GM23338 (cell line): Measurements from ENCODE around the gene HSPA12A. TPM values are rescaled to one million over a fixed set of nuclear protein-coding genes. Genes with fewer than 3 reads are reported as not detected.
A peak's percentile ranks its signal among the peaks of the same experiment; 100 is the strongest.

Source experiments
- ATAC-seq: fragments of 200-7000 bp; cut with Tn5 transposase; 3 replicates; pipeline ENCODE4 v1.9.1; 2020
- DNase-seq: peaks from one replicate; pipeline ENCODE4 v3.0.0-alpha.2; 2015; ENCODE audit warnings: low spot score
- H2AFZ ChIP-seq: fragments of 200-600 bp; sonication (generic); 2 replicates; pipeline ENCODE4 v1.8.0; 2016; ENCODE audit warnings: antibody characterized with exemption, mild to moderate bottlenecking, moderate library complexity
- H3F3A ChIP-seq: fragments of 200-600 bp; sonication (generic); replicated peaks from 2 replicates; pipeline ENCODE4 v1.8.0; 2017; ENCODE audit warnings: antibody characterized with exemption, mixed run types, low read depth
- H3K27ac ChIP-seq: fragments of 200-600 bp; sonication (generic); 2 replicates; pipeline ENCODE4 v1.6.1; 2016; ENCODE audit warnings: low read depth
- H3K27me3 ChIP-seq: fragments of 200-600 bp; sonication (generic); 2 replicates; pipeline ENCODE4 v1.8.0; 2016; ENCODE audit warnings: mild to moderate bottlenecking, mixed run types, moderate library complexity; ENCODE audit not compliant: insufficient read depth
- H3K36me3 ChIP-seq: fragments of 200-600 bp; sonication (generic); 2 replicates; pipeline ENCODE4 v1.8.0; 2016; ENCODE audit warnings: mild to moderate bottlenecking; ENCODE audit not compliant: insufficient read depth
- H3K4me1 ChIP-seq: fragments of 200-600 bp; sonication (generic); 2 replicates; pipeline ENCODE4 v1.8.0; 2016; ENCODE audit warnings: mild to moderate bottlenecking, moderate library complexity; ENCODE audit not compliant: insufficient read depth
- H3K4me2 ChIP-seq: fragments of 200-600 bp; sonication (generic); 2 replicates; pipeline ENCODE4 v1.7.1; 2017; ENCODE audit warnings: mixed run types
- H3K4me3 ChIP-seq: fragments of 200-600 bp; sonication (generic); 2 replicates; pipeline ENCODE4 v1.6.1; 2016; ENCODE audit warnings: mixed run types
- H3K79me2 ChIP-seq: fragments of 200-600 bp; sonication (generic); replicated peaks from 2 replicates; pipeline ENCODE4 v1.8.0; 2017; ENCODE audit warnings: mild to moderate bottlenecking; ENCODE audit not compliant: insufficient read depth
- H3K9me2 ChIP-seq: fragments of 200-600 bp; sonication (generic); 2 replicates; pipeline ENCODE4 v1.8.0; 2017; ENCODE audit not compliant: insufficient read depth
- H4K20me1 ChIP-seq: fragments of 200-600 bp; sonication (generic); replicated peaks from 2 replicates; pipeline ENCODE4 v1.8.0; 2017; ENCODE audit warnings: mild to moderate bottlenecking; ENCODE audit not compliant: insufficient read depth
- H3K27ac Mint-ChIP-seq: 2 replicates; pipeline ENCODE4 v1.8.0; 2020; ENCODE audit warnings: inconsistent platforms, mild to moderate bottlenecking, moderate library complexity, mixed read lengths
- H3K27me3 Mint-ChIP-seq: 3 replicates; pipeline ENCODE4 v1.8.0; 2022; ENCODE audit warnings: low read depth, mild to moderate bottlenecking, moderate library complexity, mixed read lengths, inconsistent platforms; ENCODE audit not compliant: insufficient read depth, poor library complexity
- H3K36me3 Mint-ChIP-seq: 3 replicates; pipeline ENCODE4 v1.8.0; 2021; ENCODE audit warnings: low read depth, mild to moderate bottlenecking, inconsistent platforms, moderate library complexity, mixed read lengths
- H3K4me1 Mint-ChIP-seq: 3 replicates; pipeline ENCODE4 v1.8.0; 2020; ENCODE audit warnings: mild to moderate bottlenecking, inconsistent platforms, mixed read lengths
- H3K4me3 Mint-ChIP-seq: 3 replicates; pipeline ENCODE4 v1.8.0; 2021; ENCODE audit warnings: moderate library complexity, mild to moderate bottlenecking, inconsistent platforms, mixed read lengths
- H3K9me3 Mint-ChIP-seq: 3 replicates; pipeline ENCODE4 v1.8.0; 2020; ENCODE audit warnings: moderate library complexity, mild to moderate bottlenecking, inconsistent platforms, mixed read lengths
- CREB1 ChIP-seq: fragments of 250-450 bp; sonication (Bioruptor Pico); IDR thresholded peaks from 2 replicates; pipeline ENCODE4 v1.5.0; 2020; ENCODE audit warnings: low read depth, mild to moderate bottlenecking, moderate library complexity
- STAT1 ChIP-seq: IDR thresholded peaks from one replicate; pipeline ENCODE4 v1.6.1; 2016; ENCODE audit warnings: antibody characterized with exemption; ENCODE audit not compliant: unreplicated experiment
- ZNF331 ChIP-seq: fragments of 250-450 bp; sonication (Bioruptor Pico); IDR thresholded peaks from 2 replicates; pipeline ENCODE4 v1.5.0; 2020; ENCODE audit warnings: low read depth, mild to moderate bottlenecking, moderate library complexity
- polyA plus RNA-seq: library from polyadenylated mRNA; unstranded; fragments of >200 nt; fragmentation: Nextera tagmentation; extraction: Ambion mirVana; gene quantifications from 2 replicates; pipeline ENCODE4 v1.2.1, GENCODE V29; 2016
- total RNA-seq: library from RNA; depleted of rRNA; stranded (reverse); fragments of >200 nt; shearing (Covaris generic); gene quantifications from 2 replicates; pipeline ENCODE4 v1.2.3, GENCODE V29; 2014
- TF ChIP-seq, protein P1 (sequence below), 2 experiments: fragments of 200-600 bp in 1 of 2; sonication (generic) in 1 of 2; conservative IDR thresholded peaks; 2 replicates each; pipeline versions ENCODE4 v1.5.1 to v1.6.1; 2016 to 2017; ENCODE audit warnings: antibody characterized with exemption in 2 of 2, low read depth in 2 of 2, mild to moderate bottlenecking in 2 of 2, moderate library complexity in 1 of 2
- TF ChIP-seq, protein P2 (sequence below): fragments of 250-450 bp; sonication (Bioruptor Pico); IDR thresholded peaks from 2 replicates; pipeline ENCODE4 v1.5.0; 2020; ENCODE audit warnings: mild to moderate bottlenecking, moderate library complexity

Gene HSPA12A
- total and polyA plus RNA-seq, 2 experiments from 2014 or later = 4.4 to 6.3 TPM

- Histone ChIP-seq H4K20me1 (no peaks in the 10 kb centered on the region), H3K4me3 (peak overlapping the region; percentile 75), H3K79me2 (no peaks in the 10 kb centered on the region), H3K27me3 (0 out of 2 replicates have a peak, but pooled peaks cover 3% of the 10 kb centered on the region), H3K27ac (no peak overlapping the region), H3K36me3 (no peaks in the 10 kb centered on the region), H2AFZ (peak overlapping the region; percentile 96), H3F3A (no peaks in the 10 kb centered on the region), H3K4me2 (peak overlapping the region; percentile 84), H3K9me2 (peaks cover 3% of the 10 kb centered on the region; the same call in 1 of the 2 replicates), H3K4me1 (no peaks in the 10 kb centered on the region)
- no peaks in the 10 kb centered on the region for H3K36me3 Mint-ChIP-seq
- no peaks in the 10 kb centered on the region for H3K4me1 Mint-ChIP-seq
- no peak overlapping the region for H3K27ac Mint-ChIP-seq
- peak overlapping the region; percentile 47; the same call in 2 of the 3 replicates for H3K4me3 Mint-ChIP-seq
- DNase-seq = peak; percentile 83
- ATAC-seq = peak; percentile 97
- TF ChIP-seq ZNF331 (CRISPR knock-in tag) = no peak
- TF ChIP-seq, protein P1, sequence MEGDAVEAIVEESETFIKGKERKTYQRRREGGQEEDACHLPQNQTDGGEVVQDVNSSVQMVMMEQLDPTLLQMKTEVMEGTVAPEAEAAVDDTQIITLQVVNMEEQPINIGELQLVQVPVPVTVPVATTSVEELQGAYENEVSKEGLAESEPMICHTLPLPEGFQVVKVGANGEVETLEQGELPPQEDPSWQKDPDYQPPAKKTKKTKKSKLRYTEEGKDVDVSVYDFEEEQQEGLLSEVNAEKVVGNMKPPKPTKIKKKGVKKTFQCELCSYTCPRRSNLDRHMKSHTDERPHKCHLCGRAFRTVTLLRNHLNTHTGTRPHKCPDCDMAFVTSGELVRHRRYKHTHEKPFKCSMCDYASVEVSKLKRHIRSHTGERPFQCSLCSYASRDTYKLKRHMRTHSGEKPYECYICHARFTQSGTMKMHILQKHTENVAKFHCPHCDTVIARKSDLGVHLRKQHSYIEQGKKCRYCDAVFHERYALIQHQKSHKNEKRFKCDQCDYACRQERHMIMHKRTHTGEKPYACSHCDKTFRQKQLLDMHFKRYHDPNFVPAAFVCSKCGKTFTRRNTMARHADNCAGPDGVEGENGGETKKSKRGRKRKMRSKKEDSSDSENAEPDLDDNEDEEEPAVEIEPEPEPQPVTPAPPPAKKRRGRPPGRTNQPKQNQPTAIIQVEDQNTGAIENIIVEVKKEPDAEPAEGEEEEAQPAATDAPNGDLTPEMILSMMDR (conservative IDR thresholded peaks at IDR 0.05; ENCODE audit: low read depth in 2 of 2) = peak; percentile 40 to 90
- H3K9me3 Mint-ChIP-seq = peaks cover 2% of the 10 kb centered on the region; the same call in 1 of the 3 replicates
- peaks cover 2% of the 10 kb centered on the region for H3K27me3 Mint-ChIP-seq
These were observed 114.9 kb downstream of the HSPA12A start for GRCh38 chr10:116627386-116627933.

DNA sequence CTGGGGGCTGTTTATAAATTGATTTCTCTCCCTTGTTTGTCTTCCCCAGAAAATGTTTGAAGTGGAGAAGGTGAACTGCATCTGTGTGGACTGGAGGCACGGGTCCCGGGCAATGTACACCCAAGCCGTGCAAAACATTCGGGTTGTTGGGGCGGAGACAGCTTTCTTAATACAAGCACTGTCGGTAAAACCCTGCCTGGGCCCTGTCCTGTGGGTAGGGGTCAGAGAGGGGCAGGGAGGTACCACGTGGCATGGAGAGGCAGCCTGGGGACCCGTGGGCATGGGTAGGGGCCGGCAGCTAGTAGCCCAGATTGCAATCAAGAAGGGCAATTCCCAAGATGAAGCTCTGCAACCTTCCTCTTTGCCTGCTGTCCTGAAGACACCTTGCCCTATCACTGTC, 115.6 kb downstream of the HSPA12A start:
- Histone ChIP-seq H3K9me2 (peaks cover 3% of the 10 kb centered on the region; the same call in 1 of the 2 replicates), H3K4me1 (no peaks in the 10 kb centered on the region), H3K4me2 (peak overlapping the region; percentile 84; the same call in 1 of the 2 replicates), H3K36me3 (no peaks in the 10 kb centered on the region), H3K27me3 (0 out of 2 replicates have a peak, but pooled peaks cover 3% of the 10 kb centered on the region), H3F3A (no peaks in the 10 kb centered on the region), H2AFZ (peak overlapping the region; percentile 88; the same call in 1 of the 2 replicates), H3K27ac (no peak overlapping the region), H3K4me3 (peak overlapping the region; percentile 75; the same call in 1 of the 2 replicates), H3K79me2 (no peaks in the 10 kb centered on the region), H4K20me1 (no peaks in the 10 kb centered on the region)
- Mint-ChIP-seq H3K4me1 (no peaks in the 10 kb centered on the region), H3K27ac (no peak overlapping the region), H3K9me3 (peaks cover 5% of the 10 kb centered on the region; the same call in 1 of the 3 replicates), H3K4me3 (no peak overlapping the region), H3K36me3 (no peaks in the 10 kb centered on the region; the same call in 2 of the 3 replicates), H3K27me3 (peaks cover 5% of the 10 kb centered on the region)
- TF ChIP-seq, protein P2, sequence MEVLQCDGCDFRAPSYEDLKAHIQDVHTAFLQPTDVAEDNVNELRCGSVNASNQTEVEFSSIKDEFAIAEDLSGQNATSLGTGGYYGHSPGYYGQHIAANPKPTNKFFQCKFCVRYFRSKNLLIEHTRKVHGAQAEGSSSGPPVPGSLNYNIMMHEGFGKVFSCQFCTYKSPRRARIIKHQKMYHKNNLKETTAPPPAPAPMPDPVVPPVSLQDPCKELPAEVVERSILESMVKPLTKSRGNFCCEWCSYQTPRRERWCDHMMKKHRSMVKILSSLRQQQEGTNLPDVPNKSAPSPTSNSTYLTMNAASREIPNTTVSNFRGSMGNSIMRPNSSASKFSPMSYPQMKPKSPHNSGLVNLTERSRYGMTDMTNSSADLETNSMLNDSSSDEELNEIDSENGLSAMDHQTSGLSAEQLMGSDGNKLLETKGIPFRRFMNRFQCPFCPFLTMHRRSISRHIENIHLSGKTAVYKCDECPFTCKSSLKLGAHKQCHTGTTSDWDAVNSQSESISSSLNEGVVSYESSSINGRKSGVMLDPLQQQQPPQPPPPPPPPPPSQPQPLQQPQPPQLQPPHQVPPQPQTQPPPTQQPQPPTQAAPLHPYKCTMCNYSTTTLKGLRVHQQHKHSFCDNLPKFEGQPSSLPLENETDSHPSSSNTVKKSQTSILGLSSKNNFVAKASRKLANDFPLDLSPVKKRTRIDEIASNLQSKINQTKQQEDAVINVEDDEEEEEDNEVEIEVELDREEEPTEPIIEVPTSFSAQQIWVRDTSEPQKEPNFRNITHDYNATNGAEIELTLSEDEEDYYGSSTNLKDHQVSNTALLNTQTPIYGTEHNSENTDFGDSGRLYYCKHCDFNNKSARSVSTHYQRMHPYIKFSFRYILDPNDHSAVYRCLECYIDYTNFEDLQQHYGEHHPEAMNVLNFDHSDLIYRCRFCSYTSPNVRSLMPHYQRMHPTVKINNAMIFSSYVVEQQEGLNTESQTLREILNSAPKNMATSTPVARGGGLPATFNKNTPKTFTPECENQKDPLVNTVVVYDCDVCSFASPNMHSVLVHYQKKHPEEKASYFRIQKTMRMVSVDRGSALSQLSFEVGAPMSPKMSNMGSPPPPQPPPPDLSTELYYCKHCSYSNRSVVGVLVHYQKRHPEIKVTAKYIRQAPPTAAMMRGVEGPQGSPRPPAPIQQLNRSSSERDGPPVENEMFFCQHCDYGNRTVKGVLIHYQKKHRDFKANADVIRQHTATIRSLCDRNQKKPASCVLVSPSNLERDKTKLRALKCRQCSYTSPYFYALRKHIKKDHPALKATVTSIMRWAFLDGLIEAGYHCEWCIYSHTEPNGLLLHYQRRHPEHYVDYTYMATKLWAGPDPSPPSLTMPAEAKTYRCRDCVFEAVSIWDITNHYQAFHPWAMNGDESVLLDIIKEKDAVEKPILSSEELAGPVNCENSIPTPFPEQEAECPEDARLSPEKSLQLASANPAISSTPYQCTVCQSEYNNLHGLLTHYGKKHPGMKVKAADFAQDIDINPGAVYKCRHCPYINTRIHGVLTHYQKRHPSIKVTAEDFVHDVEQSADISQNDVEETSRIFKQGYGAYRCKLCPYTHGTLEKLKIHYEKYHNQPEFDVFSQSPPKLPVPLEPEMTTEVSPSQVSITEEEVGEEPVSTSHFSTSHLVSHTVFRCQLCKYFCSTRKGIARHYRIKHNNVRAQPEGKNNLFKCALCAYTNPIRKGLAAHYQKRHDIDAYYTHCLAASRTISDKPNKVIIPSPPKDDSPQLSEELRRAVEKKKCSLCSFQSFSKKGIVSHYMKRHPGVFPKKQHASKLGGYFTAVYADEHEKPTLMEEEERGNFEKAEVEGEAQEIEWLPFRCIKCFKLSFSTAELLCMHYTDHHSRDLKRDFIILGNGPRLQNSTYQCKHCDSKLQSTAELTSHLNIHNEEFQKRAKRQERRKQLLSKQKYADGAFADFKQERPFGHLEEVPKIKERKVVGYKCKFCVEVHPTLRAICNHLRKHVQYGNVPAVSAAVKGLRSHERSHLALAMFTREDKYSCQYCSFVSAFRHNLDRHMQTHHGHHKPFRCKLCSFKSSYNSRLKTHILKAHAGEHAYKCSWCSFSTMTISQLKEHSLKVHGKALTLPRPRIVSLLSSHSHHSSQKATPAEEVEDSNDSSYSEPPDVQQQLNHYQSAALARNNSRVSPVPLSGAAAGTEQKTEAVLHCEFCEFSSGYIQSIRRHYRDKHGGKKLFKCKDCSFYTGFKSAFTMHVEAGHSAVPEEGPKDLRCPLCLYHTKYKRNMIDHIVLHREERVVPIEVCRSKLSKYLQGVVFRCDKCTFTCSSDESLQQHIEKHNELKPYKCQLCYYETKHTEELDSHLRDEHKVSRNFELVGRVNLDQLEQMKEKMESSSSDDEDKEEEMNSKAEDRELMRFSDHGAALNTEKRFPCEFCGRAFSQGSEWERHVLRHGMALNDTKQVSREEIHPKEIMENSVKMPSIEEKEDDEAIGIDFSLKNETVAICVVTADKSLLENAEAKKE = no peak
- TF ChIP-seq CREB1 (no peak), STAT1 (no peak)
- ATAC-seq (no peak), DNase-seq (no peak)
